ENCODE measurements around the gene GTF3C6.

Gene GTF3C6

DNA sequence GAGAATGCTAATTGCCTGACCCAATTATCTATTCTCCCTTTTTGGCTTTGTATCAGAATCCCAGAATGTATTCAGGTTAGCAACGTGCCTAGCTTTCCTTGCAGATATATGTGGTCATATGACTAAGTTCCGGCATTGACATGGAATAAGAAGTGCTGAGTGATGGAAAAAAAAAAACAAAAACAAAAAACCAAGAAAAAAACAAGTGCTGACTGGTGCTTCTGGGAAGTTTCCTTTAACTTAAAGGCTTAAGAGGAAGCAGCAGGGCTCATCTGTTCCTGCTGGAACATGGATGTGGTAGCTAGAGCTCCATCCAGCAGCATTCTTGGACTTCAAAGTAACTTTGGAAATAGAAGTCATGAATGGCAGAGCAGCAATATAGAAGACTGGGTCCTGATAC, 13.0 kb downstream of the GTF3C6 start:
- TF ChIP-seq, protein P1, sequence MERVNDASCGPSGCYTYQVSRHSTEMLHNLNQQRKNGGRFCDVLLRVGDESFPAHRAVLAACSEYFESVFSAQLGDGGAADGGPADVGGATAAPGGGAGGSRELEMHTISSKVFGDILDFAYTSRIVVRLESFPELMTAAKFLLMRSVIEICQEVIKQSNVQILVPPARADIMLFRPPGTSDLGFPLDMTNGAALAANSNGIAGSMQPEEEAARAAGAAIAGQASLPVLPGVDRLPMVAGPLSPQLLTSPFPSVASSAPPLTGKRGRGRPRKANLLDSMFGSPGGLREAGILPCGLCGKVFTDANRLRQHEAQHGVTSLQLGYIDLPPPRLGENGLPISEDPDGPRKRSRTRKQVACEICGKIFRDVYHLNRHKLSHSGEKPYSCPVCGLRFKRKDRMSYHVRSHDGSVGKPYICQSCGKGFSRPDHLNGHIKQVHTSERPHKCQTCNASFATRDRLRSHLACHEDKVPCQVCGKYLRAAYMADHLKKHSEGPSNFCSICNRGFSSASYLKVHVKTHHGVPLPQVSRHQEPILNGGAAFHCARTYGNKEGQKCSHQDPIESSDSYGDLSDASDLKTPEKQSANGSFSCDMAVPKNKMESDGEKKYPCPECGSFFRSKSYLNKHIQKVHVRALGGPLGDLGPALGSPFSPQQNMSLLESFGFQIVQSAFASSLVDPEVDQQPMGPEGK (CRISPR knock-in tag; IDR thresholded peaks at IDR 0.05; ENCODE audit: borderline replicate concordance) = no peak
- TF ChIP-seq OSR1 (CRISPR knock-in tag; IDR thresholded peaks at IDR 0.05) = no peak
- TF ChIP-seq ISL1 (CRISPR knock-in tag; IDR thresholded peaks at IDR 0.05) = no peak
- no peak for TF ChIP-seq ZNF565 (CRISPR knock-in tag; conservative IDR thresholded peaks at IDR 0.05; ENCODE audit: low read depth)
- TF ChIP-seq, protein P2, sequence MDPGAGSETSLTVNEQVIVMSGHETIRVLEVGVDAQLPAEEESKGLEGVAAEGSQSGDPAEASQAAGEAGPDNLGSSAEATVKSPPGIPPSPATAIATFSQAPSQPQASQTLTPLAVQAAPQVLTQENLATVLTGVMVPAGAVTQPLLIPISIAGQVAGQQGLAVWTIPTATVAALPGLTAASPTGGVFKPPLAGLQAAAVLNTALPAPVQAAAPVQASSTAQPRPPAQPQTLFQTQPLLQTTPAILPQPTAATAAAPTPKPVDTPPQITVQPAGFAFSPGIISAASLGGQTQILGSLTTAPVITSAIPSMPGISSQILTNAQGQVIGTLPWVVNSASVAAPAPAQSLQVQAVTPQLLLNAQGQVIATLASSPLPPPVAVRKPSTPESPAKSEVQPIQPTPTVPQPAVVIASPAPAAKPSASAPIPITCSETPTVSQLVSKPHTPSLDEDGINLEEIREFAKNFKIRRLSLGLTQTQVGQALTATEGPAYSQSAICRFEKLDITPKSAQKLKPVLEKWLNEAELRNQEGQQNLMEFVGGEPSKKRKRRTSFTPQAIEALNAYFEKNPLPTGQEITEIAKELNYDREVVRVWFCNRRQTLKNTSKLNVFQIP (CRISPR knock-in tag; IDR thresholded peaks at IDR 0.05; ENCODE audit: borderline replicate concordance, low read depth) = no peak
- no peak for TF ChIP-seq ZFP30 (CRISPR knock-in tag; IDR thresholded peaks at IDR 0.05)
- TF ChIP-seq ZC3H10 (CRISPR knock-in tag; IDR thresholded peaks at IDR 0.05) = no peak
- no peak for TF ChIP-seq PPARA (CRISPR knock-in tag; IDR thresholded peaks at IDR 0.05; ENCODE audit: borderline replicate concordance)
- TF ChIP-seq, protein P3, sequence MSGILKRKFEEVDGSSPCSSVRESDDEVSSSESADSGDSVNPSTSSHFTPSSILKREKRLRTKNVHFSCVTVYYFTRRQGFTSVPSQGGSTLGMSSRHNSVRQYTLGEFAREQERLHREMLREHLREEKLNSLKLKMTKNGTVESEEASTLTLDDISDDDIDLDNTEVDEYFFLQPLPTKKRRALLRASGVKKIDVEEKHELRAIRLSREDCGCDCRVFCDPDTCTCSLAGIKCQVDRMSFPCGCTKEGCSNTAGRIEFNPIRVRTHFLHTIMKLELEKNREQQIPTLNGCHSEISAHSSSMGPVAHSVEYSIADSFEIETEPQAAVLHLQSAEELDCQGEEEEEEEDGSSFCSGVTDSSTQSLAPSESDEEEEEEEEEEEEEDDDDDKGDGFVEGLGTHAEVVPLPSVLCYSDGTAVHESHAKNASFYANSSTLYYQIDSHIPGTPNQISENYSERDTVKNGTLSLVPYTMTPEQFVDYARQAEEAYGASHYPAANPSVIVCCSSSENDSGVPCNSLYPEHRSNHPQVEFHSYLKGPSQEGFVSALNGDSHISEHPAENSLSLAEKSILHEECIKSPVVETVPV (CRISPR knock-in tag; IDR thresholded peaks at IDR 0.05) = no peak
- TF ChIP-seq ZNF70 (CRISPR knock-in tag; IDR thresholded peaks at IDR 0.05) = no peak
- no peak for TF ChIP-seq RARB (CRISPR knock-in tag; IDR thresholded peaks at IDR 0.05)
- ATAC-seq = no peak

DNA sequence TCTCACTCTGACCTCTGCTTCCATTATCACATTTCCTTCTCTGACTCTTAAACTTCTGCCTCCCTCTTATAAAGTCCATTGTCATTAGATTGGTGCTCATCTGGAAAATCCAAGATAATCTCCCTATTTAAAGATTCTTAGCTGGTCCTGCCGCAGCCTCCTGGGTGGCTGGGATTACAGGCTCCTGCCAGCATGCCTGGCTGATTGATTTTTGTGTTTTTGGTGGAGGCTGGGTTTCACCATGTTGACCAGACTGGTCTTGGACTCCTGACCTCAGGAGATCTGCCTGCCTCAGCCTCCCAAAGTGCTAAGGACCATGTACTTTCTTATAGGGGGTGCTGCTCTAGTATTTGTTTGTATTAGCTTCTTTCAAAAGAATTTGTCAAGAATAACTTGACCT, 18.1 kb downstream of the GTF3C6 start:
- TF ChIP-seq GLIS3 (CRISPR knock-in tag; IDR thresholded peaks at IDR 0.05) (no peak), ZNF8 (CRISPR knock-in tag; IDR thresholded peaks at IDR 0.05) (no peak), ZNF70 (CRISPR knock-in tag; IDR thresholded peaks at IDR 0.05) (no peak), ISL1 (CRISPR knock-in tag; IDR thresholded peaks at IDR 0.05) (no peak), BACH2 (CRISPR knock-in tag; IDR thresholded peaks at IDR 0.05; ENCODE audit: borderline replicate concordance) (no peak)
- no peak for ATAC-seq

DNA sequence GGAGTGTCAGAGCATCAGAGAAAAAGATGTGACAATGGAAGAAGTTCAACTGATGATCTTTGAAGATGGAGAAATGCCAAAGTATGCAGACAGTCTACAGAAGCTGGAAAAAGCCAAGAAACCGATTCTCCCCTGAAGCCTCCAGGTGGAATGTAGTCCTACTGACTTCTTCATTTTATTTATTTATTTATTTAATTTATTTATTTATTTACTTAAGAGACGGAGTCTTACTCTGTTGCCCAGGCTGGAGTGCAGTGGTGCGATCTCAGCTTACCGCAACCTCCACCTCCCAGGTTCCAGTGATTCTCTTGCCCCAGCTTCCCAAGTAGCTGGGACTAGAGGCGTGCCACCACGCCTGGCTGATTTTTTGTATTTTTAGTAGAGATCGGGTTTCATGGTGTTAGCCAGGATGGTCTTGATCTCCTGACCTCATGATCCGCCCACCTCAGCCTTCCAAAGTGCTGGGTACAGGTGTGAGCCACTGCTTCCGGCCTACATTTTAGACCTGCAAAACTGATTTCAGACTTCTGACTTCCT, 21.1 kb downstream of the GTF3C6 start:
- no peak for ATAC-seq
- TF ChIP-seq ZFP30 (CRISPR knock-in tag; IDR thresholded peaks at IDR 0.05) (no peak), ZNF565 (CRISPR knock-in tag; conservative IDR thresholded peaks at IDR 0.05; ENCODE audit: low read depth) (no peak), GLIS3 (CRISPR knock-in tag; IDR thresholded peaks at IDR 0.05) (no peak), TCF4 (CRISPR knock-in tag; IDR thresholded peaks at IDR 0.05; ENCODE audit: borderline replicate concordance) (no peak), PPARA (CRISPR knock-in tag; IDR thresholded peaks at IDR 0.05; ENCODE audit: borderline replicate concordance) (no peak), CSDC2 (CRISPR knock-in tag; IDR thresholded peaks at IDR 0.05) (no peak), RARB (CRISPR knock-in tag; IDR thresholded peaks at IDR 0.05) (no peak)

DNA sequence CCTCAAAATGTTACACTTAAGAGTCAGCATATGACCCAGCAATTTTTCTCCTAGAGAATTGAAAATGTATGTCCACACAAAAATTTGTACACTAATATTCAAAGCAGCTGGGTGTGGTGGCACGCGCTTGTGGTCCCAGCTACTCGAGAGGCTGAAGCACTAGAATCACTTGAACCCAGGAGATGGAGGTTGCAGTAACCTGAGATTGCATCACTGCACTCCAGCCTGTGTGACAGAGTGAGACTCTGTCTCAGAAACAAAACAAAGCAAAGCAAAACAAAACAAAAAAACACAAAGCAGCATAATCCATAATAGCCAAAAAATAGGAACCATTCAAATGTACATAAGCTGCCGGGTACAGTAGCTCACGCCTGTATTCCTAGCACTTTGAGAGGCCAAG, 21.7 kb downstream of the GTF3C6 start:
- no peak for ATAC-seq

More for the DNA sequence above, 21.7 kb downstream of the GTF3C6 start:
- TF ChIP-seq ZNF70 (CRISPR knock-in tag; IDR thresholded peaks at IDR 0.05) (no peak), SNAI2 (CRISPR knock-in tag; IDR thresholded peaks at IDR 0.05) (no peak), ARNTL (CRISPR knock-in tag; IDR thresholded peaks at IDR 0.05; ENCODE audit: borderline replicate concordance, low read depth) (no peak), BACH2 (CRISPR knock-in tag; IDR thresholded peaks at IDR 0.05; ENCODE audit: borderline replicate concordance) (no peak), ZFP3 (CRISPR knock-in tag; IDR thresholded peaks at IDR 0.05) (no peak), TOX (CRISPR knock-in tag; IDR thresholded peaks at IDR 0.05; ENCODE audit: borderline replicate concordance) (no peak), TCF4 (CRISPR knock-in tag; IDR thresholded peaks at IDR 0.05; ENCODE audit: borderline replicate concordance) (no peak), RARB (CRISPR knock-in tag; IDR thresholded peaks at IDR 0.05) (no peak)
- TF ChIP-seq, protein P3 (CRISPR knock-in tag; IDR thresholded peaks at IDR 0.05) = no peak
- TF ChIP-seq, protein P1 (CRISPR knock-in tag; IDR thresholded peaks at IDR 0.05; ENCODE audit: borderline replicate concordance) = no peak
- TF ChIP-seq, protein P4, sequence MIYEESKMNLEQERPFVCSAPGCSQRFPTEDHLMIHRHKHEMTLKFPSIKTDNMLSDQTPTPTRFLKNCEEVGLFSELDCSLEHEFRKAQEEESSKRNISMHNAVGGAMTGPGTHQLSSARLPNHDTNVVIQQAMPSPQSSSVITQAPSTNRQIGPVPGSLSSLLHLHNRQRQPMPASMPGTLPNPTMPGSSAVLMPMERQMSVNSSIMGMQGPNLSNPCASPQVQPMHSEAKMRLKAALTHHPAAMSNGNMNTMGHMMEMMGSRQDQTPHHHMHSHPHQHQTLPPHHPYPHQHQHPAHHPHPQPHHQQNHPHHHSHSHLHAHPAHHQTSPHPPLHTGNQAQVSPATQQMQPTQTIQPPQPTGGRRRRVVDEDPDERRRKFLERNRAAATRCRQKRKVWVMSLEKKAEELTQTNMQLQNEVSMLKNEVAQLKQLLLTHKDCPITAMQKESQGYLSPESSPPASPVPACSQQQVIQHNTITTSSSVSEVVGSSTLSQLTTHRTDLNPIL (CRISPR knock-in tag; IDR thresholded peaks at IDR 0.05; ENCODE audit: low read depth) = no peak
